GM19397 (cell line): ENCODE measurements around the gene ALDH9A1.

Experiments
- ATAC-seq: cut with Tn5 transposase; IDR thresholded peaks from one replicate; pipeline ENCODE4 v1.9.1; 2021; ENCODE audit warnings: mild to moderate bottlenecking, moderate library complexity; ENCODE audit not compliant: unreplicated experiment

ALDH9A1 gene

DNA sequence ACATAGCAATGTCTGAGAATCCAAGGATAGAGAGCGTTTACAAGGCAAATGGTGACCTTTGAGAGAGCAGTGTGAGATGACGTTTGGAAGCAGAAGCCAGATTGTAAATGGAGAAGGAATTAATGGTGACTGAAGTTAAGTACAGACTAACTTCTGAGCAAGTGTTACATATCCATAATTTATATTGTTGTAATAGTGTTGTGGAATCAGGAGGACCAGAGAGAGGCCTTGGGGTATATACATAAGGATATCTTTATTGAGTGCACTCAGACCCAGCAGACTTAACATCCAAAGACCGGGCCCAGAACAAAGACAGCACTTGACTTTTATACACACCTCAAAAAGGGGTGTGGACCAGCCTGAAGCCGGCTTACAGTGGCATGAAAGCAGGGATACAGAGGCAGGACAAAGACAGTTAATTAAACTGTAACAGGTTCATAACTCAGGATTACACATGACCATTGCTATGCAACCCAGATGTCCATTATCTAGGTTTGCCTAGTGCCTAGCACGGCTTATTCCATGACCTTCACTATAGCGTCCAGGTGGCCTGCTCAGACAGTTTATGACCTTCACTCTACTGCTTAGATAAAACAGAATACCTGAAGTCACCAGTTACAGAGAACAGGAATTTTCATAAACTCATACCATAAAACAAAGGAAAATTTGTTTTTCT lies 70.1 kb downstream of the ALDH9A1 start:
- no peak for ATAC-seq

DNA sequence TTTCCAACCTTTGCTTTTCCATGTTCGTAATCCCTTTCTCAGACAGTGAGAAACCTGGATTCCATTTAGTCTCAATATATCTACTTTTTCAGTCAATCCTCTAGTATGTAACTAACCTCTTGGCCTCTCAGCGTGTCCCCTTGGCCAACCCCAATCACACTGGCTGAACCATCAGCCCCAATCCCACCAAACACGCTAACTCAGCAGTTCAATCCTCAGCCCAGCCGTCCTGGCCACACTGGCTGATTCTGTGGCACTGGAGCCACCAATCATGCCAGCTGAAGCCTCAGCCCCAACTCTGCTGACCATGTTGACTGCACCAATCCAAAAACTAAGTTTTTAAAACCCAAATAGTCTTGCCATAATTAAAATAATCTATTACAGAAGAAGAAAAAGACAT lies 73.9 kb downstream of the ALDH9A1 start:
- no peak for ATAC-seq

- ATAC-seq = no peak
Measured at GRCh38 chr1:165623624-165624023, 74.7 kb downstream of the ALDH9A1 start.

- ATAC-seq = no peak
Measured at GRCh38 chr1:165619647-165620151, 78.7 kb downstream of the ALDH9A1 start.

- no peak for ATAC-seq
Measured at GRCh38 chr1:165616987-165617546, 81.3 kb downstream of the ALDH9A1 start.

DNA sequence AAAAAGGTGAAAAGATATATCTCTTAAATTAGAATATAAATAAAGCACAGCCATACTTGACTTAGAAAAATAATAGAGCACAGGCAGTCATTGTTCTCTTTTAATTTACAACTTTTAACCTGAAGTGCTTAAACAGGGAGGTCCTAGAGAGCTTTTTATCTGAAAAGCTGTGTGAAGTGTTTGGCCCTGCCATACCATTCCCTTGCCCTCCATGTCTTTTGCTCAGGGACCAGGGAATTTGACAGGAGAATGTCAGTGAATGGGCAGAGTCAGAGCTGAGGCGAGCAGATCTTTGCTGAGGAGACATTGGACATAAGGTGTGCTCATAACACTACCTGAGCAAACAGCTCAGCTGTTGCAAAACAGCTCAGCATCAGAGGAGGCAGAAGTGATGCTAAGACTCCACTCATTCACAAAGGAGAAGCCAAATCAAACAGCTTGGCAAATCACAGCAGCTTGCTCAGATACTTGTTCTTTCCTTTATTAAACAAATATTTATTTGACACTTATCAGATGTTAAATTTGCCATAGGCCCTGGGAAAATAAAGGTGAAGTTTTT lies 82.2 kb downstream of the ALDH9A1 start:
- no peak for ATAC-seq
